NCI-H748 (cell line): ENCODE measurements around the gene GALNT2.

Source experiments
- DNase-seq: peaks from one replicate; lab custom pipeline; 2025; ENCODE audit not compliant: unreplicated experiment; lab: John Stamatoyannopoulos, UW

GALNT2 gene

GRCh38 chr1:230066466-230067404, at the start of gene GALNT2:
TSS of gene GALNT2 (plus strand) at chr1:230067238. CDS start at chr1:230067281, 43 bp downstream.
- peak; percentile 91 for DNase-seq

DNA sequence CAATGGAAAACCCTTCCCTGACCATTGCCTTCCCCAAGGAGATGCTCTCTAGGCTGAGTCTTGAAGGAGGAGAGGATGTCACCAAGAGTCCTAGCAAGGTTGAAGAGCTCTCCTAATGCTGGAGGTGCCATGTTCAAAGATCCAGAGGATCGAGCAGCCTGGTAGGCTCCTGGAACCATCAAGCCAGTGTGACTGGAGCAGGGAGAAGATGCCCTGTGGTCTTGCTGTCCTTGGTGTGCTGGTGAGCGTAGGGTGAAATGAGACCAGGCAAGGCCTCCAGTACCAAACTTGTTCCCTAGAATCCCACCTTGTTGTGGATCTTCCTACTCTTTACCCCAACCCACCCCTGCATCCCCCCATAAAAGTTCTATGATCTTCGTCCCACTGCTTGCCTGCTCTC, 46.6 kb upstream of the GALNT2 start:
- no peak for DNase-seq

DNA sequence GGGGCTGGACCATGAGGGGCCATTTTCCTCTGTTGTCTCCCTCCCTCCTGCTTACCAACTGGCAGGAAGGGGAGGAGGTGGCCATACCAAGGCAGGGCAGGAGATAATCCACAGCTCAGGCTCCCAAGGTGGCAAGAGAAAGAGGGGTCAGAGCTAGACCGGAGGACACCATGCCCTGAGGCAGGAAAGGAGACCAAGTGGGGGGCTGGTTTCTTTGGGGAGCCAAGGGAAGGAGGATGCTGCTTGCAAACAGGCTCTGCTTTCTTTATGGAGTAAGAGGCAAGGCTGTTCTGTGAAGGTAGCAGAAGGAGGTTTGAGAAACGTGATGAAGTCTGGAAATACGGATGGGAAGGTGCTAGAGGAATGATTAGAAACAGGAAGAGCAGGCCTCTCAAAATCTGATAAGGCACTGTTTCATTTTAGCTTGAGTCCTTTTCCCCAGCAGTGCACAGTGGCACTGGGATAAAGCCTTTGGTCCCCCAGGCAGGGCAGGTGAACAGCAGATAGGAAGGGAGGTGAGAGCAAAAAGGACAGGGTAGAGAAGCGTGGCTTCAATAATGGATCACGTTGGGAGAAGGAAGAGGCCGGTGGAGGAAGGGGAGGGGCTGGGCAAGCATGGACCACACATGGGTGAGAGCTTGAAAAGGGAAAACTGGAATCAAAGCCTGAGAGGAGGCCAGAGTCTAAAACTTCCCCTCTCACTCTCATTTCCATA, 44.2 kb upstream of the GALNT2 start:
- no peak for DNase-seq

DNA sequence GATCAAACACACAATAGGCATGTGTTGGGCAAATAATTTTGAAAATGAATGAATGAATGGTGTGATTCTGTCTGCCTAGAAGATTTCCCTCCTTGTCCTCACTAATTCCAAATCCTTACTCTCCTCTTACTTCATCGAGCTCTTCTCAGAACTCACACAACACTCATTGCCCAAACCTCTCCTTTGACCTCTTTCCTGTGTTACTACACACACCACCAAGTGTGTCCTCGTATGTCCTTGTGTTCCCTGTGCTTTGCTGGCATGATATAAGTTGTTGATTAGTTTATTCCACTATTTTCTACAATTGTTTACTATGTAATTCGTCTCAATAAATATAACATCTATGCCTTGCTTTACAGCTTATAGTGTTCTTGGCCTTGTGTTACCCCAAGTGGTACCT, 41.4 kb upstream of the GALNT2 start:
- DNase-seq, result no peak

GRCh38 chr1:230026139-230026538, 40.9 kb upstream of the GALNT2 start:
- no peak for DNase-seq

DNA sequence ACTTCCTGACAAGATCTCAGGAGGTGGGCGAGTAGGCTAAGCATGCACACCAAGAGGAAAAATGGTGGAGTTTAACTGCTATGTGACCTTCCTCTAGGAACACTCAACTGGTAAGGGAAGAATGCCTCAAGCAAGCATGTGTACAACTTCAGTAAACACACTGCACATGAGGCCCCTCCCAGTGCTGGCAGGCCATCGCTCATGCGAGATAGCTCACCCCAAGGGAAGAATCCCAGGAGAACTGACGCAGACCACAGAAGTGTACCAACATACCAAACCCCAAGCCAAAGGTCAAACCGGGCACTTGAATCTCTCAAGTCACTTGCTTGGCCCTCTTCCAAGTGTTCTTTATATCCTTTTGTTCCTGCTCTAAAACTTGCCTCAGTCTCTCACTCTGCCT, 40.5 kb upstream of the GALNT2 start:
- DNase-seq, result no peak

DNA sequence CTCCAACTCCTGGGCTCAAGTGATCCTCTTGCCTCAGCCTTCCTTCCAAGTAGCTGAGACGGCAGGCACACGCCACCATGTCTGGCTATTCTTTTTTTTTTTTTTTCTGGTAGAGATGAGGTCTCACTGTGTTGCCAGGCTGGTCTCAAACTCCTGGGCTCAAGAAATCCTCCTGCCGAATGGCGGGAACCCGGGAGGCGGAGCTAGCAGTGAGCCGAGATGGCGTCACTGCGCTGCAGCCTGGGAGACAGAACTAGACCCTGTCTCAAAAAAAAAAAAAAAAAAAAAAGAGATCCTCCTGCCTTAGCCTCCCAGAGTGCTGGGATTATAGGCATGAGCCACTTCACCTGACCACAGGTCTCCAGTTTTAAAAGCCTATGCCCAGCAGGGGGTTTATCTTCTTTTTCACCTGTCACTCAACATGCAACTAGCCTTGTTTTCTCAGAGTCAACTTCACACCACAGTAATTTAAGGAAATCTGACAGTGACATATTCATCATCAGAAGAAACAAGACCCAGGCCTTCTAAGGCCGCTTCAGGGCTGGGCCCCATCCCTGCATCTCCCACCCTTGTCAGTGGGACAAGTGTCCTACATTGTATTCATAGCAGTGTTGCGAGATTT, 38.3 kb upstream of the GALNT2 start:
- DNase-seq, result no peak

DNA sequence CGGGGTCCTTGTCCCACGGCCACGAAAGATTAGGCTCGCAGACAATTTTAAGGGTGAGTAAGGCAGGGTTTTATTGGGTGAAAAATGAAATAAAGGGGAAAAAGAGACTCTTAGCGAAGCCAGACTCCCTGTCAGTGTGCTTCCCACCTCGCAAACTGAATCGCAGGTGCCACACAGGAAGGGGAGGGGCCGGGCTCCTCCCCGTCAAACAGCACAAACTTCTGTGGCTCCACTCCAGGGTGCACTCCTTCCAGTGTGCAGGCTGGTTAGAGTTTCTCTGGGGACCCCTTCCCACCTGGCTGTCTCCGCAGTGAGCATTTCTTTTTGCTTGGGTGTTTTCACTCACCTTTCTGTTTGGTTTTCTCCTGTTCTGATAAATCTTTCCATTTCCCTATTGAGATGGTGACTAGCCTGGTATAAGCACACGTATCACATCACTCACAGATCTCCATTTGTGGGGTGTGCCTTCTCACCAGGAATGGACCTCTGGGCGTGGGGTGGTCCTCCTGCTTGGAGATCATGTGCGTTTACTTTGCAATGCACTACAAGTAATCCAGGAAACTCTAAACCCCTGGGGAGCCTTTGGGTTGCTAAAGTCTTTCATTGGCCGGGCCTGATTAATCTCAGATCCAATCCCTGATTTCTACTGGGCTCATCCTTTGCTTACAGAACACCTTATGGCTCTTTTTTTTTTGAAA, 37.6 kb upstream of the GALNT2 start:
- no peak for DNase-seq

- DNase-seq, result no peak
Observed at GRCh38 chr1:230030122-230030821, 36.8 kb upstream of the GALNT2 start.

DNA sequence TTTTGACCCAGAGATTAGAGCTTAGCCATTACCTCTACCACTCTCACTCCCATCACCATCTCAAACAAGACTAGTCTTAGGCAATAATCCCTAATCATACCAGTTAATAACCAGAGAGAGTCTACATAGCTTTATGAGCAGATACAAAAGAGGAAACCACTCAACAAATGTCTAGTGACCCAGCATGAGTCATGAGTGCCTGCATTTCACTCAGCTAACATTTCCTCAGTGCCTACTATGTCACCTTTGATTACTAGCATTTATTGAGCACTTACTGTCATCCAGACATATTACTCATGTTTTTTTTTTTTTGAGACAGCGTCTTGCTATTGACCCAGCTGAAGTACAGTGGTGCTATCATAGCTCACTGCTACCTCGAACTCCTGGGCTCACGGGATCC, 35.9 kb upstream of the GALNT2 start:
- DNase-seq, result no peak

DNA sequence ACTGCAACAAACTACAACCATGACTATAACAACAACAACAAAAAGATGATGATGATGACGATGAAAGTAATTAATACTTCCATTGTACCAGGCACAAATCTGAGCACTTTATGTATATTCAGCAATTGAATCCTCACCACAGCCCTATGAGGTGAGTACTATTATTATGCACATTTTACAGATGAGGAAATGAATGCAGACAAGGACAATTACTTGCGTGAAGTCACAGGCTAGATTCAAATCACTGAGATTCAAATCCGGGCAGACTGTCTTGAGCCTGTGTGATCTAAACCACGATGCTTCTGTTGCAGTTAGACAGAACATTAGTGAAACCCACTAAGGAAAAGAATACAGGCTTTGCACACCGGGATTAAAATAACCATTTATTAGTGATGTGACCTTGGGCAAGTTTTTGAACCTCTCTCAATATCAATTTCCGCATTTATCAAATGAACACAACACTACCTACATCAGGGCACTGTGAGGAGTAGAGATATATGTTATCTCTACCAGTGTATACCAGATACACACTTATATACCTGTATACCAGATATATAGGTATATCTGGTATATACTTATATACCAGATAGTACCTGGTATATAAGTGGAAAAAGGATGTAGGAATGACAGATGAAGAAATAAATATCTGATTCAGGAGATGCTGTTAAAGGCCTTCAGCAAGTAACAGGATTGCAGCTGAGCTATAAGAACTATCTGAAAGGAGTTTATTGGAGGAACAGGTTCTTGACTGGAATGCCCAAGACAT, 34.3 kb upstream of the GALNT2 start:
- no peak for DNase-seq

GRCh38 chr1:230037261-230037660, 29.8 kb upstream of the GALNT2 start:
- DNase-seq, result no peak

DNA sequence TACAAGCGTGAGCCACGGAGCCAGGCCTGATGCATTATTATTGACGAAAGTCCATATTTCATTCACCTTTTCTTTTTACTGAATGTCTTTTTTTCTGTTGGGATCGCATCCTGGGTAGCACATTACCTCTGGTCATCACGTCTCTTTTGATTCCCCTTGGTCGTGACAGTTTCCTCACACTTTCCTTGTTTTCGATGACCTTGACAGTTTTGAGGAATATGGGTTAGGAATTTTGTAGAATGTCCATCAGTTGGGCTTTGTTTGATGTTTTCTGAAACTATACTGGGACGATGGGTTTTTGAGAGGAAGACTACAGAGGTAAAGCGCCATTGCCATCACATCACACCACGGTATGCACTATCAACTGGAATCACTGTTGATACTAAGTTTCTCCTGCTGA, 26.6 kb upstream of the GALNT2 start:
- no peak for DNase-seq

DNA sequence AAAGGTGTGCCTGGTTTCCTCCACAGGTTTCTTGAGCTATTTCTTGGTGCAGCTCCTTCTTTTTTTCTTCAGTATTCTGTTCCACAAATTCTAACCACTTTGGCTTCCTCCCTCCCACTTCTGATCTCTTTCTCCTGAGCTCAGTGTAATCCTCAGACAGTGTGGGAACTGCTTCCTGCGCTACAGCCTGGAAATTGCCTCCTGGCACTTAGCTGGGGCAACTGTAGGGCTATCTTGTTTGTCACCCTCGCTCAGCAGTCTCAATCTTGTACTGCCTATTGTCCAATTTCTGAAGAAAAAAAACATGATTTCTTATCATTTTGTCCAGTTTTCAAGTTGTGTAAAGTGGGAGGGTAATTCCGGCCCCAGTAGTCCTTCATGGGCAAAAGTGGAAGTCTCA, 24.0 kb upstream of the GALNT2 start:
- no peak for DNase-seq

DNA sequence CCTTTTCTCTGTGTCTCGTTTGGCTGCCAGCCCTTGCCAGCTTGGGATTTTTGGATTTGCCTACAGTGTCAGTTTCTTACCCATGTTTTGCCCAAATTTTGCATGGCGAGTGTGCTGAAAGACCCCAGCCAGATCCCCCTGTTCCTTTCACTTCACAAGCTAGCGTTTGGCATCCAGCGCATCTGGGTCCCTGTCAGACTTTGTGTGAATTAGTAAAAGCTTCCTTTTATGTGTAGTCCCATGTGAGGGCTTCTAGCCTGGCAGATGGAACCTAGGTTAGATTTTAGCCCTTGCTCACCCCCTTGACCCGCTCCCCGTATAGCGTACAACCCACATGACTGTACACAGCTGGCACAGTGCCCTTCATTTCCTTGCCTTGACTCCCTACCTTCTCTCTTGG, 22.3 kb upstream of the GALNT2 start:
- DNase-seq, result no peak

DNA sequence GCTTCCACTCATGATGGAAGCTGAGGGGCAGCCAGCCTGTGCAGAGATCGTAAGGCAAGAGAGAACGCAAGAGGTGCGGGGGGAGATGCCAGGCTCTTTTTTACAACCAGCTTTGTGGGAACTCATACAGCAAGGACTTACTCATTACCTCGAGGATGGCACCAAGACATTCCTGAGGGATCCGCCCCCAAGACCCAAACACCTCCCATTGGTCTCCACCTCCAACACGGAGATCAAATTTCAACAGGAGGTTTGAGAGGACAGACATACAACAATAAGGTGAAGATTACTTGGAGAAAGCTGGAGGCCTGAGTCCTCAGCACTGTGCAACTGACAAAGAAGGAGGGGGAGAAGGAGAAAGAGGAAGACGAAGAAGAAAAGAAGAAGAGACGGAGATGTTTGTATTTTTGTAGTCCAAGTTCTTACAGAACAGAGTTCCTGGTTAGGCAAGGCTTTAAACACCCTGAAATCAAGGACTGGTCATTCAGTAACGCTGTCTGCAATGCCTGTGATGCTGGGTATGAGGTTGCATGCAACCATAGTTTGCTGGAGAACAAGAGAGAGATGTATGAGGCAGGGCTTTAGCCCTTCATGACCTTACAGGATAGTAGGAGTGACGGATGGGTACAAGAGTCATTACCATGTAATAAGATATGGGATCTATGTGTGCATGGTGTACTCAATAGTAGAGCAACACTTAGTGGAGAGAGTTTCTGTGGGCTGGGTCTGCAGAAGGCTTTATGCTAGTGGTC, 19.7 kb upstream of the GALNT2 start:
- no peak for DNase-seq

DNA sequence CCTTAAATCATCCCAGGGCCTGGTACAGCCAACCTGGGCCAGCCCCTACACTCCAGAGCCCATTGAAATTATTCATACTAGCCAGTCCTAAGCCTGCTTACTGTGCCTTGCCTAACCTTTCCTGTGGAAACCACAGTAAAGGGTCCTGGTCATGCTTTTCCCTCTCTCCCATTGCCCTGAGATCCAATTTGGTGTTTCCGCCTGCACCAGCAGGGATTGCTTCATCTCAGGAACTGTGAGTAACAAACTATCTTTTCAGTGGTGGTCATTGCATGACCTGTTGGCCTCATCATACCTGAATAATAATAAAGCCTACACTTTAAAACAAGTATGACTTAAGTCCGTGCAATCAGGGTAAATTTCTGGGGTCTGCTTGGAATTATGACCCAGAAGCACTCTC, 18.7 kb upstream of the GALNT2 start:
- DNase-seq, result no peak

DNA sequence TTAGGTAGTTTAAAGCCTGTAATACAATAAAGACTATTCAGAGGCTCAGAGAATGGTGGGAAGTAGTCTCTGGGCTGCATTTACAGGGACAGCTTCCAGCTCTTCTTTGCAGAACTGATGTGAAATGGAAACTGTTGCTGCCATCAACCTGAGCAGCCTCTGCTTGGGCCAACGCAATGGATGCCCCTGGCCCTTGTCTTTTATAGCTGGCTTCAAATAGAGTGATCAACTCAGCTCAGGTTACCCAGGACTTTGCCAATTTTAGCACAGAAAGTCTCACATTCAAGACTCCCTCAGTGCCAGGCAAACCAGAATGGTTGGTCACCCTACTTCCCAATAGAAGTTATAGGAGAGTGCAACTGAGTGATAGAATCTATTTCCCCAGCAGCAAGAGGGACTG, 18.1 kb upstream of the GALNT2 start:
- no peak for DNase-seq

DNA sequence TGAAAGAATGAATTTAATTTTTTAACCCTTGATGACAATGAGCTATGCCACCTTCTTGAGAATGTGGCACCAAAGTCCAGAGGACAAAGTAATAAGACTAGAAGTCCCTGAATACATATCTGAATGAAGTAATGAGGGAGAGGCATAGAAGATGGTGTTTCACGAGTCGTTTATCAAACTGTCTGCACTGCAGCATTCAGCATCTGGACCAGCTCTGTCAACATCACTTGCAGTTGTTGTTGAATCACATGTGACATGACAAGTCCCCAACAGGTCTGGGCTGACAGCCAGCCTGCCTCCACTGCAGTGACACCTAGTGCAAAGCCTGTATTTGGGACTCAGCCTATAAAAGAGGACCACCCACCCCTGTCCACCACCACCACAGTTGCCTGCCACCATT, 17.3 kb upstream of the GALNT2 start:
- DNase-seq, result no peak
